Measurements from ENCODE around the gene XBP1.

The XBP1 gene

DNA sequence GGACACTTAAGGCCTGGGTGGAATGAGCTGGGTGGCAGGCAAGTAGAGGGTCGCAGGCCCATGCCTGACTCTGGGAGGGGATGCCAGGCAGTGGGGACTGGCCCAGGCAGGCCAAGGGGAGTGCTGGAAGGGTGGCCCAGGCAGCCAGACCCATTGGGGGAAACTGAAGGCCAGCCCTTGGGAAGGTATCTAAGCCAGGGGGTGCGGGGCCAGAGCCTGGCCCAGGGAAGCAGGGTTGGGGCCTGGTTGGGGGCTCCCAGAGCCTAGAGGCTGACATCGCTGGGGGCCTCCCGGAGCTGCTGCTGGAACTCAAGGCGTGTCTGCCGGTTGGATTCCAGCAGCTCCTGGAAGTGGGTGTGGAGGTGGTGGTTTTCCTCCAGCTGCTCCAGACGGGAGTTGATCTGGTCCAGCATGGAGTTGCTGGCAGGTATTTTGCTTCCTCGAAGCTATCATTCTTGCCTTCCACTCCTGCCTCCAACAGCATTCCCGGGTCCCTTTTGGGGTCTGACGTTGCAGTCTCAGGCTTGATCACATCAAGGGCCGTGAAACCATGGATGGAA lies 35.3 kb upstream of the XBP1 start:
- no peak for DNase-seq (ENCODE audit: low spot score)
- no peak for TF ChIP-seq CTCF (IDR thresholded peaks at IDR 0.05; ENCODE audit: extremely low read depth, insufficient read depth, missing control alignments)
- in situ Hi-C loops (cut with MboI; ENCODE audit: low pct_unique_long_range_greater_than_20kb, low sequenced_read_pairs, unreplicated experiment), result no loop called here

GRCh38 chr22:28833276-28833923 lies 33.0 kb upstream of the XBP1 start:
- in situ Hi-C loops (cut with MboI; ENCODE audit: low pct_unique_long_range_greater_than_20kb, low sequenced_read_pairs, unreplicated experiment), result no loop called here
- TF ChIP-seq CTCF (IDR thresholded peaks at IDR 0.05; ENCODE audit: extremely low read depth, insufficient read depth, missing control alignments), result no peak
- no peak for DNase-seq (ENCODE audit: low spot score)

- TF ChIP-seq CTCF (IDR thresholded peaks at IDR 0.05; ENCODE audit: extremely low read depth, insufficient read depth, missing control alignments), result no peak
- no peak for DNase-seq (ENCODE audit: low spot score)
- in situ Hi-C loops (cut with MboI; ENCODE audit: low pct_unique_long_range_greater_than_20kb, low sequenced_read_pairs, unreplicated experiment), result no loop called here
Observed at GRCh38 chr22:28832731-28833130, 32.4 kb upstream of the XBP1 start.

DNA sequence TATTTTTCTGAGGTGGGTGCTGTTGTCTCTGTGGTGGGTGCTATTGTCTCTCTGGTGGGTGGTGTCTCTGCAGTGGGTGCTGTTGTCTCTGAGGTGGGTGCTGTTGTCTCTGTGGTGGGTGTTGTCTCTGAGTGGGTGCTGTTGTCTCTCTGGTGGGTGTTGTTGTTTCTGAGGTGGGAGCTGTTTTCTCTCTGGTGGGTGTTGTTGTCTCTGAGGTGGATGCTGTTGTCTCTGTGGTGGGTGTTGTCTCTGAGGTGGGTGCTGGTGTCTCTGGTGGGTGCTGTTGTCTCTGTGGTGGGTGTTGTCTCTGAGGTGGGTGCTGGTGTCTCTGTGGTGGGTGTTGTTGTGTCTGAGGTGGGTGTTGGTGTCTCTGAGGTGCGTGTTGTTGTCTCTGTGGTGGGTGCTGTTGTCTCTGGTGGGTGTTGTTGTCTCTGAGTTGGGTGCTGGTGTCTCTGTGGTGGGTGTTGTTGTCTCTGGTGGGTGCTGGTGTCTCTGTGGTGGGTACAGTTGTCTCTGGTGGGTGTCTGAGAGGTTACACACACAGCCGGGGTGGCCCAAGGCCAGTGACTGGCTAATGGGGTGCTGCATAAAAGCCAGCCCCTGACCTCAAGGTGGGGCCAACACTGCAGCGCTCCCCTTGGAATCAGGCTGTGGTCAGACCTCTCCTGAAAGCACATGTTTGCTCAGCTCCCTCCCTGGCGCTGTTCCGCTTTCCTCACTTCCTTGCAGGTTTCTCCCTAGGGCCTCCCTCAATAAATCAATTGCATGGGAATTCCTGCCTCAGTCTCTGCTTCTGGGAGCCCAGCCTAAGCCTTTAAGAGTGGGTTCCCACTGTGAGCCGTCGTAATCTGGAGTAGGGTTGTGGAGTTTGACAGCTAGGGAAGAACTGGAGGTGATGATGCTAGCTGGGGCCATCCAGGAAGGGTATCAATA lies 31.0 kb upstream of the XBP1 start:
- no peak for TF ChIP-seq CTCF (IDR thresholded peaks at IDR 0.05; ENCODE audit: extremely low read depth, insufficient read depth, missing control alignments)
- DNase-seq (ENCODE audit: low spot score), result no peak
- in situ Hi-C loops (cut with MboI; ENCODE audit: low pct_unique_long_range_greater_than_20kb, low sequenced_read_pairs, unreplicated experiment), result no loop called here

GRCh38 chr22:28830441-28830840 lies 30.1 kb upstream of the XBP1 start:
- no peak for DNase-seq (ENCODE audit: low spot score)
- TF ChIP-seq CTCF (IDR thresholded peaks at IDR 0.05; ENCODE audit: extremely low read depth, insufficient read depth, missing control alignments), result no peak
- in situ Hi-C loops (cut with MboI; ENCODE audit: low pct_unique_long_range_greater_than_20kb, low sequenced_read_pairs, unreplicated experiment), result no loop called here

DNA sequence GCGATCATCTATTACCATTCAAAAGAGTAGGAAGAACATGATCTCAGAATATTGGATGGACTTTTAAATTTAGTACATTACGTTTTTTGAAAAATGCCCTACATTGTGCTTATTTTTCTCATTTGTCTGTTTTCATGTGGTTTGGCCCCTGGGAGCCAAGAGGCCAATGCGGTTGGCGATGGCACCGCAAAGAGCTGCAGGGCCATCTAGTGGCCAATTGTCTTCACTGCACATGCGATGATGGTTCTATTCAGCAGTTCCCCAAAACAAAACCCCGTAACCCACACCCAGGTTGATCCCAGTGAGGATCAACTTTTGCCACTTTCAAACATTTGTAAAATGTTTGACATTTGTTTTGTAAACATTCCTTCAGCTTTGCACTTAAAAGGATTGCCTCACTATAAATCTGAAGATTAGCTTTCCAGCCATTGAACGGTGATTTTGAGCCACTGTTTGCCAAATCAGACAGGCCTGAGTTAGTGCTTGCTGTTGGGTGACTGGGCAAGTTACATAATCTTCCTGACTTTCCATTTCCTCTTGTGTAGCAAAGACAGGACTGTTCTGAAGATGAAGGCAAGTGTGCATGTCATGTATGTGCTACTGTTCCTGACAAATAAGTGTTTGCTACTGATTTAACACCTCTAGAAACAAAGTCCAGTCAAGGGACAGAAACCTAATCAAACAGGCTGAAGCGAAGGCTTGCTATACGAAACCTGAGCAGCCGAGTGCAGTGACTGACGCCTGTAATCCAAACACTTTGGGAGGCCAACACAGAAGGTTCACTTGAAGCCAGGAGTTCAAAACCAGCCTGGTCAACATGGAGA lies 29.2 kb upstream of the XBP1 start:
- TF ChIP-seq CTCF (IDR thresholded peaks at IDR 0.05; ENCODE audit: extremely low read depth, insufficient read depth, missing control alignments), result peak; percentile 94
- in situ Hi-C loops (cut with MboI; ENCODE audit: low pct_unique_long_range_greater_than_20kb, low sequenced_read_pairs, unreplicated experiment), result loop anchor here (10.0 kb wide), 1 partner anchor 225 kb away; no protein-coding TSS in a partner anchor
- peak; percentile 79 for DNase-seq (ENCODE audit: low spot score)
